Stomach (tissue), 9 donors: ENCODE data around the gene SLC25A34. TPM values are rescaled to one million over a fixed set of nuclear protein-coding genes. Genes with fewer than 3 reads are reported as not detected.

Experiments
- DNase-seq, 2 donors: peaks; one replicate each; pipeline versions ENCODE4 v3.0.0 to v3.0.0-alpha.2; 2013 to 2019
- H3K27ac ChIP-seq, 5 donors: fragments of 200-600 bp in 4 of 5; sonication (generic) in 4 of 5; one replicate each; pipeline ENCODE4 v1.5.1; 2013 to 2019; ENCODE audit warnings: mild to moderate bottlenecking in 1 of 5, moderate library complexity in 1 of 5
- H3K27me3 ChIP-seq, 3 donors: fragments of 200-600 bp; sonication (generic); one replicate each; pipeline ENCODE4 v1.5.1; 2017 to 2019; ENCODE audit warnings: mixed run types in 1 of 3
- H3K36me3 ChIP-seq, 4 donors: fragments of 200-600 bp; sonication (generic); 1 replicate in 3 of 4; 2 replicates in 1 of 4; pipeline ENCODE4 v1.5.1; 2016 to 2019
- H3K4me1 ChIP-seq, 4 donors: fragments of 200-600 bp; sonication (generic); one replicate each; pipeline ENCODE4 v1.5.1; 2016 to 2019
- H3K4me3 ChIP-seq, 4 donors: fragments of 200-600 bp; sonication (generic) in 3 of 4; one replicate each; pipeline ENCODE4 v1.5.1; 2016 to 2019; ENCODE audit warnings: mild to moderate bottlenecking in 1 of 4
- H3K9me3 ChIP-seq, 4 donors: fragments of 200-600 bp; sonication (generic); one replicate each; pipeline ENCODE4 v1.5.1; 2016 to 2019
- CTCF ChIP-seq, 7 experiments: fragments of 450-650 bp in 4 of 7; fragments of 200-600 bp in 3 of 7; sonication (generic) in 3 of 7; IDR thresholded peaks; one replicate each; pipeline ENCODE4 v1.5.1; 2016 to 2019; ENCODE audit warnings: antibody characterized with exemption in 7 of 7, control low read depth in 2 of 7, mild to moderate bottlenecking in 1 of 7
- EP300 ChIP-seq: sonication (generic); formaldehyde crosslinking; IDR thresholded peaks from one replicate; pipeline ENCODE4 v1.6.1; 2017; ENCODE audit warnings: antibody characterized with exemption
- POLR2A ChIP-seq, 4 donors: fragments of 450-650 bp; IDR thresholded peaks; one replicate each; pipeline ENCODE4 v1.6.1; 2016; ENCODE audit warnings: antibody characterized with exemption in 4 of 4, control low read depth in 2 of 4, mild to moderate bottlenecking in 1 of 4, moderate library complexity in 1 of 4
- POLR2AphosphoS5 ChIP-seq, 3 donors: sonication (generic); formaldehyde crosslinking; IDR thresholded peaks; one replicate each; pipeline ENCODE4 v1.6.1; 2016; ENCODE audit warnings: antibody characterized with exemption in 3 of 3
- WGBS, 5 donors: extraction: QIAGEN DNeasy Blood & Tissue Kit in 3 of 5; methylation state at CpG; one replicate each; pipeline versions ENCODE4 v1.1.5 to v1.1.7; 2013 to 2018; 5-methylcytosine and 5-hydroxymethylcytosine counted together
- intact Hi-C: fragments of 100-400 bp; cut with DNase I; formaldehyde crosslinking; loops from one replicate; pipeline ENCODE4 v1.15.1; 2023; ENCODE audit warnings: low total_unique reads
- polyA plus RNA-seq, 3 donors: library from polyadenylated mRNA; stranded (reverse); fragments of 200-250 nt; gene quantifications; one replicate each; pipeline ENCODE4 v1.2.3, GENCODE V29; 2013
- total RNA-seq, 5 donors: library from RNA; depleted of rRNA; stranded (reverse); fragments of >200 nt; gene quantifications; one replicate each; pipeline versions ENCODE4 v1.1.0 to v1.2.3, GENCODE V29; 2014 to 2016
- donor health status: healthy with polysubstance abuse.
- donor health status: Bipolar disorder and iron deficiency.
- donor health status: healthy.

Gene SLC25A34
- total and polyA plus RNA-seq, 8 donors, result 0.75 to 16.9 (median 3.6) TPM; not detected in 1

- no peaks in the 10 kb centered on the region for H3K27me3 ChIP-seq
- TF ChIP-seq CTCF (IDR thresholded peaks at IDR 0.05) (no peak), EP300 (no peak), POLR2A (IDR thresholded peaks at IDR 0.05) (no peak), POLR2AphosphoS5 (IDR thresholded peaks at IDR 0.05) (no peak)
- 45 to 71% (median 53%) methylated on average over 12 of the region's 12 CpGs for WGBS, 5 donors
- H3K9me3 ChIP-seq, result no peaks in the 10 kb centered on the region
- intact Hi-C loops, result no loop called here
- H3K4me3 ChIP-seq, result no peak overlapping the region
- peak in 1 of 2 donors; percentile 65 for DNase-seq
- peaks cover 24 to 38% (median 36%) of the 10 kb centered on the region in 4 donors for H3K4me1 ChIP-seq
- peaks cover 47 to 55% (median 53%) of the 10 kb centered on the region in 4 donors for H3K36me3 ChIP-seq
- peak overlapping the region; percentile 67 to 93 (median 80) for H3K27ac ChIP-seq
Measured at GRCh38 chr1:15735304-15736037, 587 bp upstream of the SLC25A34 start.

- Histone ChIP-seq H3K4me3 (peak overlapping the region in 1 of 4 donors; percentile 23), H3K9me3 (no peaks in the 10 kb centered on the region), H3K27ac (peak overlapping the region; percentile 67 to 93 (median 80)), H3K36me3 (peaks cover 33 to 41% (median 39%) of the 10 kb centered on the region in 4 donors), H3K4me1 (peaks cover 31 to 50% (median 46%) of the 10 kb centered on the region in 4 donors), H3K27me3 (no peaks in the 10 kb centered on the region)
- TF ChIP-seq CTCF (IDR thresholded peaks at IDR 0.05) (no peak), POLR2AphosphoS5 (IDR thresholded peaks at IDR 0.05) (no peak), EP300 (no peak), POLR2A (IDR thresholded peaks at IDR 0.05) (no peak)
- intact Hi-C loops, result no loop called here
- peak; percentile 55 to 70 for DNase-seq
- 19 to 63% (median 25%) methylated on average over 5 to 6 of the region's 6 CpGs for WGBS, 5 donors
Measured at GRCh38 chr1:15736892-15737261, 819 bp downstream of the SLC25A34 start.

GRCh38 chr1:15737324-15738319 lies 1.6 kb downstream of the SLC25A34 start:
- 62 to 75% (median 73%) methylated on average over 12 to 20 of the region's 20 CpGs for WGBS, 5 donors
- H3K9me3 ChIP-seq, result no peaks in the 10 kb centered on the region
- peaks cover 31 to 56% (median 49%) of the 10 kb centered on the region in 4 donors for H3K4me1 ChIP-seq
- intact Hi-C loops, result no loop called here
- H3K27me3 ChIP-seq, result no peaks in the 10 kb centered on the region
- H3K27ac ChIP-seq, result peak overlapping the region in 4 of 5 donors; percentile 79 to 93 (median 84)
- H3K36me3 ChIP-seq, result peaks cover 26 to 34% (median 31%) of the 10 kb centered on the region in 4 donors
- no peak for DNase-seq
- TF ChIP-seq EP300, result no peak
- TF ChIP-seq CTCF (IDR thresholded peaks at IDR 0.05), result no peak
- no peak for TF ChIP-seq POLR2A (IDR thresholded peaks at IDR 0.05)
- no peak for TF ChIP-seq POLR2AphosphoS5 (IDR thresholded peaks at IDR 0.05)
- no peak overlapping the region for H3K4me3 ChIP-seq

- 71 to 86% (median 75%) methylated on average over 13 to 15 of the region's 15 CpGs for WGBS, 5 donors
- Histone ChIP-seq H3K36me3 (peaks cover 16 to 25% (median 22%) of the 10 kb centered on the region in 4 donors), H3K9me3 (no peaks in the 10 kb centered on the region), H3K4me1 (peaks cover 31 to 57% (median 49%) of the 10 kb centered on the region in 4 donors), H3K27me3 (no peaks in the 10 kb centered on the region), H3K4me3 (no peak overlapping the region), H3K27ac (peak overlapping the region in 2 of 5 donors; percentile 87 to 93)
- intact Hi-C loops, result no loop called here
- peak in 1 of 2 donors; percentile 50 for DNase-seq
- TF ChIP-seq EP300 (no peak), POLR2A (IDR thresholded peaks at IDR 0.05) (no peak), POLR2AphosphoS5 (IDR thresholded peaks at IDR 0.05) (no peak), CTCF (IDR thresholded peaks at IDR 0.05) (no peak)
Measured at GRCh38 chr1:15738416-15739113, 2.5 kb downstream of the SLC25A34 start.
